Panc1 (cell line): ENCODE measurements around the gene BARD1. TPM values are rescaled to one million over a fixed set of nuclear protein-coding genes. Genes with fewer than 3 reads are reported as not detected.

Source experiments
- ATAC-seq: fragments of 200-7000 bp; cut with Tn5 transposase; 2 replicates; pipeline ENCODE4 v1.9.1; 2020; ENCODE audit warnings: mild to moderate bottlenecking, moderate library complexity
- BruUV-seq: library from RNA; stranded (reverse); fragments of 400-500 nt; replicated peaks from 2 replicates; lab custom pipeline; 2021; lab: Mats Ljungman, UMichigan
- CTCF ChIA-PET: fragments of 300-600 bp; sonication (Branson Sonifier 250); formaldehyde crosslinking; loops from one replicate; lab custom pipeline; 2022; ENCODE audit warnings: antibody characterized with exemption; lab: Charles Lee
- POLR2A ChIA-PET: fragments of 300-600 bp; sonication (Branson Sonifier 250); formaldehyde crosslinking; loops from one replicate; lab custom pipeline; 2022; ENCODE audit warnings: antibody characterized with exemption; lab: Charles Lee
- DNase-seq: peaks from one replicate; pipeline ENCODE4 v3.0.0-alpha.2; 2010; ENCODE audit warnings: low read depth, low spot score
- H3K27ac ChIP-seq: 2 replicates; pipeline ENCODE4 v1.5.1; 2011; ENCODE audit warnings: mild to moderate bottlenecking, low read length, inconsistent platforms
- H3K27me3 ChIP-seq: fragments of 200-500 bp; sonication (Bioruptor generic); 2 replicates; pipeline ENCODE4 v1.6.0; 2014; ENCODE audit warnings: low read length, inconsistent platforms; ENCODE audit not compliant: control insufficient read depth, insufficient read depth
- H3K36me3 ChIP-seq: fragments of 200-500 bp; sonication (Bioruptor generic); 2 replicates; pipeline ENCODE4 v1.5.1; 2014; ENCODE audit warnings: inconsistent platforms, mild to moderate bottlenecking, low read length, moderate library complexity; ENCODE audit not compliant: control insufficient read depth, insufficient read depth
- H3K4me1 ChIP-seq: 2 replicates; pipeline ENCODE4 v1.5.1; 2011; ENCODE audit warnings: inconsistent platforms, mild to moderate bottlenecking, low read length, moderate library complexity; ENCODE audit not compliant: control insufficient read depth, insufficient read depth
- H3K4me3 ChIP-seq, 2 experiments: 2 replicates each; pipeline ENCODE4 v1.5.1; 2011 to 2012; ENCODE audit warnings: low read depth in 2 of 2, low read length in 2 of 2, mild to moderate bottlenecking in 2 of 2, inconsistent platforms in 1 of 2, moderate library complexity in 1 of 2
- H3K9me3 ChIP-seq: fragments of 200-500 bp; sonication (Bioruptor generic); 2 replicates; pipeline ENCODE4 v1.5.1; 2014; ENCODE audit warnings: low read depth, mild to moderate bottlenecking, inconsistent platforms, low read length, moderate library complexity; ENCODE audit not compliant: control insufficient read depth, insufficient read depth
- CTCF ChIP-seq: fragments of 450-650 bp; IDR thresholded peaks from 2 replicates; pipeline ENCODE4 v1.5.1; 2017; ENCODE audit warnings: mild to moderate bottlenecking
- POLR2AphosphoS5 ChIP-seq: IDR thresholded peaks from 2 replicates; pipeline ENCODE4 v1.6.1; 2012; ENCODE audit warnings: mild to moderate bottlenecking, low read depth, low read length, moderate library complexity
- REST ChIP-seq, 2 experiments: IDR thresholded peaks; 2 replicates each; pipeline ENCODE4 v1.6.1; 2011 to 2012; ENCODE audit warnings: low read depth in 2 of 2, control low read depth in 1 of 2, low read length in 1 of 2, mild to moderate bottlenecking in 1 of 2, moderate library complexity in 1 of 2; ENCODE audit not compliant: insufficient read depth in 1 of 2
- SIN3A ChIP-seq: IDR thresholded peaks from 2 replicates; pipeline ENCODE4 v1.6.1; 2012; ENCODE audit warnings: low read depth, mild to moderate bottlenecking, low read length, moderate library complexity, borderline replicate concordance; ENCODE audit not compliant: insufficient read depth
- TCF7L2 ChIP-seq: IDR thresholded peaks from 2 replicates; pipeline ENCODE4 v1.6.1; 2011; ENCODE audit warnings: mild to moderate bottlenecking, low read depth, low read length, inconsistent platforms
- in situ Hi-C: cut with HindIII; loops from 2 replicates; pipeline ENCODE4 v1.10.0; 2016; ENCODE audit warnings: low sequenced_read_pairs, low pct_unique_long_range_greater_than_20kb
- intact Hi-C: fragments of 100-400 bp; cut with micrococcal nuclease; formaldehyde crosslinking; loops from one replicate; pipeline ENCODE4 v1.10.0; 2022; ENCODE audit not compliant: unreplicated experiment
- total RNA-seq: library from RNA; stranded (reverse); gene quantifications from one replicate; pipeline ENCODE4 v1.2.1, GENCODE V29; 2021; ENCODE audit not compliant: unreplicated experiment

Gene BARD1
- total RNA-seq, 1 experiment from 2014 or later = 22.2 TPM

- intact Hi-C loops (no loop called here), in situ Hi-C loops (no loop called here)
- Histone ChIP-seq H3K4me3 (no peak overlapping the region), H3K27me3 (no peaks in the 10 kb centered on the region), H3K27ac (no peak overlapping the region), H3K9me3 (peaks cover 5% of the 10 kb centered on the region; the same call in 1 of the 2 replicates), H3K36me3 (peaks cover 8% of the 10 kb centered on the region; the same call in 1 of the 2 replicates), H3K4me1 (no peaks in the 10 kb centered on the region)
- POLR2A ChIA-PET = no interaction called here
- BruUV-seq = no TSS peak
- ATAC-seq (no peak), DNase-seq (no peak)
- CTCF ChIA-PET = no interaction called here
- TF ChIP-seq TCF7L2 (no peak), REST (IDR thresholded peaks at IDR 0.05; ENCODE audit: insufficient read depth in 1 of 2, low read depth in 2 of 2, low read length in 1 of 2) (no peak), SIN3A (no peak), POLR2AphosphoS5 (no peak), CTCF (no peak)
Measured at GRCh38 chr2:214782671-214783070, 26.8 kb downstream of the BARD1 start.

- in situ Hi-C loops = no loop called here
- H3K27me3 ChIP-seq = no peaks in the 10 kb centered on the region
- no TSS peak for BruUV-seq
- intact Hi-C loops = no loop called here
- peaks cover 8% of the 10 kb centered on the region; the same call in 1 of the 2 replicates for H3K36me3 ChIP-seq
- ChIA-PET CTCF (no interaction called here), POLR2A (no interaction called here)
- TF ChIP-seq SIN3A = no peak
- TF ChIP-seq TCF7L2 = no peak
- TF ChIP-seq CTCF = no peak
- TF ChIP-seq POLR2AphosphoS5 = no peak
- no peak for TF ChIP-seq REST (IDR thresholded peaks at IDR 0.05; ENCODE audit: insufficient read depth in 1 of 2, low read depth in 2 of 2, low read length in 1 of 2)
- H3K4me3 ChIP-seq = no peak overlapping the region
- ATAC-seq (no peak), DNase-seq (no peak)
- H3K9me3 ChIP-seq = peaks cover 5% of the 10 kb centered on the region; the same call in 1 of the 2 replicates
- no peaks in the 10 kb centered on the region for H3K4me1 ChIP-seq
- no peak overlapping the region for H3K27ac ChIP-seq
Measured at GRCh38 chr2:214781226-214781625, 28.3 kb downstream of the BARD1 start.
